Kidney epithelial cell (primary cell): Measurements from ENCODE around the gene GFY. TPM values are rescaled to one million over a fixed set of nuclear protein-coding genes. Genes with fewer than 3 reads are reported as not detected.

ENCODE experiments used
- DNase-seq: peaks from one replicate; pipeline ENCODE4 v3.0.0-alpha.2; 2010; ENCODE audit warnings: low read depth
- H3K27me3 ChIP-seq: 2 replicates; pipeline ENCODE4 v1.6.0; 2011; ENCODE audit warnings: low read length; ENCODE audit not compliant: control insufficient read depth, insufficient read depth
- H3K36me3 ChIP-seq: 2 replicates; pipeline ENCODE4 v1.5.1; 2011; ENCODE audit warnings: low read length; ENCODE audit not compliant: control insufficient read depth, insufficient read depth
- H3K4me3 ChIP-seq: 2 replicates; pipeline ENCODE4 v1.5.1; 2011; ENCODE audit warnings: low read depth, mild to moderate bottlenecking, control low read depth, low read length
- total RNA-seq: library from RNA; depleted of rRNA; stranded (reverse); fragments of >200 nt; gene quantifications from 2 replicates; pipeline ENCODE4 v1.2.3, GENCODE V29; 2015
- TF ChIP-seq, protein P1 (sequence below): IDR thresholded peaks from 2 replicates; pipeline ENCODE4 v1.5.1; 2011; ENCODE audit warnings: mild to moderate bottlenecking, moderate library complexity, low read length, control low read depth, inconsistent platforms; ENCODE audit not compliant: insufficient read depth, poor library complexity, severe bottlenecking

Gene GFY
- total RNA-seq, 1 donor from 2014 or later, result not detected

DNA sequence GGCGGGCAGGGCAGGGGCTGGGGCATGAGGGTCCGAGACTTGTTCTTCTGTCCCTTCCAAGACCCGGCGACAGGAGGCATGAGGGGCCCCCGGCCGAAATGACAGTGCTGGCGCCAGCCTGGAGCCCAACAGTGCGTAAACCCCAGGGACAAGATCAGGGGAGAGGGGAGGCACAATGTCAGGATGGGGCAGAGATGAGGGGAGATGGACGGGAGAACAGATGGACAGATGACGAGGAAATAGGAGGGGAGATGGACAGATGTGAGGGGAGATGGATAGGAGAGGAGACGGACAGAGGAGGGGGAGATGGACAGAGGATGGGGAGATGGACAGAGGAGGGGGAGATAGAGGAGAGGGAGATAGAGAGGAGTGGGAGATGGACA lies 49.3 kb downstream of the GFY start:
- TF ChIP-seq, protein P1, sequence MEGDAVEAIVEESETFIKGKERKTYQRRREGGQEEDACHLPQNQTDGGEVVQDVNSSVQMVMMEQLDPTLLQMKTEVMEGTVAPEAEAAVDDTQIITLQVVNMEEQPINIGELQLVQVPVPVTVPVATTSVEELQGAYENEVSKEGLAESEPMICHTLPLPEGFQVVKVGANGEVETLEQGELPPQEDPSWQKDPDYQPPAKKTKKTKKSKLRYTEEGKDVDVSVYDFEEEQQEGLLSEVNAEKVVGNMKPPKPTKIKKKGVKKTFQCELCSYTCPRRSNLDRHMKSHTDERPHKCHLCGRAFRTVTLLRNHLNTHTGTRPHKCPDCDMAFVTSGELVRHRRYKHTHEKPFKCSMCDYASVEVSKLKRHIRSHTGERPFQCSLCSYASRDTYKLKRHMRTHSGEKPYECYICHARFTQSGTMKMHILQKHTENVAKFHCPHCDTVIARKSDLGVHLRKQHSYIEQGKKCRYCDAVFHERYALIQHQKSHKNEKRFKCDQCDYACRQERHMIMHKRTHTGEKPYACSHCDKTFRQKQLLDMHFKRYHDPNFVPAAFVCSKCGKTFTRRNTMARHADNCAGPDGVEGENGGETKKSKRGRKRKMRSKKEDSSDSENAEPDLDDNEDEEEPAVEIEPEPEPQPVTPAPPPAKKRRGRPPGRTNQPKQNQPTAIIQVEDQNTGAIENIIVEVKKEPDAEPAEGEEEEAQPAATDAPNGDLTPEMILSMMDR, result no peak
- H3K27me3 ChIP-seq, result no peaks in the 10 kb centered on the region
- no peaks in the 10 kb centered on the region for H3K36me3 ChIP-seq
- no peak for DNase-seq
- H3K4me3 ChIP-seq, result peak overlapping the region; percentile 51

DNA sequence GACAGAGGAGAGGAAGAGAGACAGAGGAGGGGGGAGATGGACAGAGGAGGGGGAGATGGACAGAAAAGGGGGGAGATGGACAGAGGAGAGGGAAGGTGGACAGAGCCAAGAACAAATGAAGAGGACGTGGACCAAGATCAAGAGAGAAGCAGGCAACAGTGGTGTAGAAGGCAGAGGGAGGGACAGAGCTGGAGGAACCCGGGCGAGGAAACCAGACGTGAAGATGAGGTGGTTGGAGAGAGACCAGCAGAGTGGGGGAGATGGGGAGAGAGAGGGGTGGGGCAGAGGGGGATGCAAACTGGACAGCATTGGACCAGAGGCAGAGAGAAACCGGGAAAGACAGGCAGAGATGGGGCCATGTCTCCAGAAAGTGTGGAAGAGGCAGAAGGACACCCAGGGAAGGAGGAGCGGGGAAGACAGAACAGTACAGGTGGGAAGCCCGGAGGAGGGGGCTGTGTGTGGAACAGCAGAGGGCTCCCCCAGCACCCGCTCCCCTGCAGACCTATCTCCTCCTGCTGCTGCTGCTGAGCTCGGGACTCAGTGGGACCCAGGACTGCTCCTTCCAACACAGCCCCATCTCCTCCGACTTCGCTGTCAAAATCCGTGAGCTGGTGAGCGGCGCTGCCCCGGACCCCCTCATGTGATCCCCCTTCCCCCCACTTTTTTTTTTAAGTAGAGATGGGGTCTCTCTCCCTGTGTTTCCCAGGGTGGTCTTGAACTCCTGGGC lies 50.2 kb downstream of the GFY start:
- H3K4me3 ChIP-seq, result no peak overlapping the region
- H3K27me3 ChIP-seq, result no peaks in the 10 kb centered on the region
- no peak for DNase-seq
- H3K36me3 ChIP-seq, result no peaks in the 10 kb centered on the region
- TF ChIP-seq, protein P1, result no peak

DNA sequence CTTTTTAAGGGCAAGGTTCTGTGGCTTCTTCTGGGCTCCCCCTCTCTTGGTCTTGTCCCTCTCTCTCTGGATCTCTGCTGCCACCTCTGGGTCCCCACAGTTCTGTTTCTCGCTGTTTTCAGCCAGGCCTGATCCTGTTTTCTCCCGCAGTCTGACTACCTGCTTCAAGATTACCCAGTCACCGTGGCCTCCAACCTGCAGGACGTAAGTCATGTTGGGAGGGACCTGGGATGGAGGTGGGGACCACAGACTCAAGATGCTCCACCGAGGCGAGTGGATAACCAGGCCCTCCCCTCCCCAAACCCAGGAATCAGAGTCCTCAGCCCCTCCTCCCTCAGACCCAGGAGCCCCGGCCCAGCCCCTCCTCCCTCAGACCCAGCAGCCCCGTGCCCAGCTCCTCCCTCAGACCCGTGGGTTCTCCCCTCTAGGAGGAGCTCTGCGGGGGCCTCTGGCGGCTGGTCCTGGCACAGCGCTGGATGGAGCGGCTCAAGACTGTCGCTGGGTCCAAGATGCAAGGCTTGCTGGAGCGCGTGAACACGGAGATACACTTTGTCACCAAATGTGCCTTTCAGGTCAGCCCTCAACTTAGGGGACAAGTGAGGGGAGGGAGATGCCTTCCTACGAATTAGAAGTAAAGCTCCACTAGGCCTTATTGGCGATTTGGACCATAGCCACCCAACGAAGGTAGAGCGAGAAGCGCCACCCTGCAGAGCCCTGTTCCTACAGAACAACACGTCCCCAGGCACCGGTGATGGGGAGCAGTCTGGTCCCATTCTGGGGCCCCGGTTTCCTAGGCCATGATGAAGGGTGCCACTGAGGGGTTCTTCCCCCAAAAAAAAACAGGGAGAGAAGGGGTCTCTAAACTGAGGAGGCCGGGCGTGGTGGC lies 51.0 kb downstream of the GFY start:
- Histone ChIP-seq H3K27me3 (no peaks in the 10 kb centered on the region), H3K36me3 (no peaks in the 10 kb centered on the region), H3K4me3 (no peak overlapping the region)
- TF ChIP-seq, protein P1, result peak; percentile 87
- DNase-seq, result no peak

Other genes starting within 250 kb of the GFY start
- 0.17 and 0.75 TPM in 2 replicates for gene SLC6A16, start 100.2 kb upstream of the GFY start, total RNA-seq
- gene CD37, start 90.0 kb upstream of the GFY start, total RNA-seq, result 0.07 TPM in 1 of 2 replicates, not detected in the other
- 49.7 and 52.6 TPM in 2 replicates for gene TEAD2, start 63.0 kb upstream of the GFY start, total RNA-seq
- gene DKKL1, start 61.5 kb upstream of the GFY start, total RNA-seq, result 0.58 TPM in 1 of 2 replicates, not detected in the other
- 0.07 TPM in 1 of 2 replicates, not detected in the other for gene KASH5, start 37.1 kb upstream of the GFY start, total RNA-seq
- not detected in 2 replicates for gene PTH2, start 1.9 kb upstream of the GFY start, total RNA-seq
- gene SLC17A7, start 16.1 kb downstream of the GFY start, total RNA-seq, result 0.07 TPM in 1 of 2 replicates, not detected in the other
- 101 and 108 TPM in 2 replicates for gene PIH1D1, start 26.4 kb downstream of the GFY start, total RNA-seq
- gene ALDH16A1, start 27.8 kb downstream of the GFY start, total RNA-seq, result 21.8 and 32.9 TPM in 2 replicates
- gene FLT3LG, start 48.8 kb downstream of the GFY start, total RNA-seq, result 2.3 and 3.0 TPM in 2 replicates
- gene RPL13A, start 62.2 kb downstream of the GFY start, total RNA-seq, result 2,967 and 3,596 TPM in 2 replicates
- 3,617 and 3,738 TPM in 2 replicates for gene RPS11, start 71.0 kb downstream of the GFY start, total RNA-seq
- 66.7 and 80.2 TPM in 2 replicates for gene FCGRT, start 87.3 kb downstream of the GFY start, total RNA-seq
- 16.4 and 20.7 TPM in 2 replicates for gene RCN3, start 102.6 kb downstream of the GFY start, total RNA-seq
- 89.4 and 91.4 TPM in 2 replicates for gene NOSIP, start 155.2 kb downstream of the GFY start, total RNA-seq
- gene PRRG2, start 155.9 kb downstream of the GFY start, total RNA-seq, result 5.4 and 7.2 TPM in 2 replicates
- gene PRR12, start 165.8 kb downstream of the GFY start, total RNA-seq, result 8.9 and 11.5 TPM in 2 replicates
- gene RRAS, start 214.8 kb downstream of the GFY start, total RNA-seq, result 32.8 and 44.1 TPM in 2 replicates
- 38.9 and 51.1 TPM in 2 replicates for gene SCAF1, start 216.8 kb downstream of the GFY start, total RNA-seq
- 47.3 and 66.6 TPM in 2 replicates for gene IRF3, start 240.5 kb downstream of the GFY start, total RNA-seq
- gene BCL2L12, start 240.5 kb downstream of the GFY start, total RNA-seq, result 13.9 and 19.8 TPM in 2 replicates